A549 (cell line): ENCODE data around the gene MRTO4. TPM values are rescaled to one million over a fixed set of nuclear protein-coding genes. Genes with fewer than 3 reads are reported as not detected.
"Not testable (repeated sequence)": the region's sequence is repeated elsewhere in the genome, so short reads cannot be mapped to it uniquely, and the experiment has no call there.

Experiments
- ATAC-seq, 2 experiments: fragments of 200-7000 bp in 1 of 2; fragments of >200 bp in 1 of 2; cut with Nextera tagmentation in 1 of 2; cut with Tn5 transposase in 1 of 2; 3 replicates each; pipeline versions ENCODE4 v1.8.0 to v1.9.1; 2018 to 2020; ENCODE audit warnings: mild to moderate bottlenecking in 1 of 2, moderate library complexity in 1 of 2
- CTCF ChIA-PET: fragments of 300-600 bp; sonication (Branson Sonifier 250); formaldehyde crosslinking; extraction: SDS; loops from one replicate; lab custom pipeline; 2021; ENCODE audit warnings: antibody characterized with exemption, inconsistent platforms; lab: Yijun Ruan, JAX
- POLR2A ChIA-PET: fragments of 350-600 bp; formaldehyde crosslinking; extraction: SDS; loops from one replicate; lab custom pipeline; 2021; ENCODE audit warnings: antibody characterized with exemption, inconsistent platforms; lab: Yijun Ruan, JAX
- DNase-seq, 2 experiments: peaks; one replicate each; pipeline versions ENCODE4 v3.0.0 to v3.0.0-alpha.2; 2011 to 2016; ENCODE audit warnings: low read depth in 1 of 2, low spot score in 1 of 2
- FAIRE-seq: peaks from 2 replicates; lab custom pipeline; 2011; peaks lifted over from hg19 to GRCh38; lab: Jason Lieb, UNC
- H3K27ac ChIP-seq, 2 experiments: fragments of >200 bp; sonication (Bioruptor Twin); formaldehyde crosslinking; 3 replicates each; pipeline ENCODE4 v1.5.1; 2016 to 2017
- H3K4me1 ChIP-seq: fragments of >200 bp; sonication (Bioruptor Twin); formaldehyde crosslinking; 3 replicates; pipeline ENCODE4 v1.6.1; 2016
- H3K4me2 ChIP-seq: fragments of >200 bp; sonication (Bioruptor Twin); formaldehyde crosslinking; 3 replicates; pipeline ENCODE4 v1.6.1; 2016
- H3K4me3 ChIP-seq: fragments of >200 bp; sonication (Bioruptor Twin); formaldehyde crosslinking; 3 replicates; pipeline ENCODE4 v1.5.1; 2016
- H3K9me3 ChIP-seq: fragments of >200 bp; sonication (Bioruptor Twin); formaldehyde crosslinking; 3 replicates; pipeline ENCODE4 v1.6.1; 2016
- BCL3 ChIP-seq: fragments of >200 bp; sonication (Bioruptor Twin); formaldehyde crosslinking; IDR thresholded peaks from 3 replicates; pipeline ENCODE4 v1.6.1; 2016
- CBX8 ChIP-seq: fragments of 200-600 bp; sonication (generic); IDR thresholded peaks from 2 replicates; pipeline ENCODE4 v1.6.1; 2016
- CHD2 ChIP-seq: fragments of 150-350 bp; IDR thresholded peaks from 2 replicates; pipeline ENCODE4 v1.6.1; 2014; ENCODE audit warnings: low read length; ENCODE audit not compliant: partially characterized antibody
- E2F6 ChIP-seq: IDR thresholded peaks from 2 replicates; pipeline ENCODE4 v1.6.1; 2012; ENCODE audit warnings: low read depth, borderline replicate concordance
- EP300 ChIP-seq, 2 experiments: fragments of >200 bp; sonication (Bioruptor Twin); formaldehyde crosslinking; IDR thresholded peaks; 2 replicates in 1 of 2; 3 replicates in 1 of 2; pipeline ENCODE4 v1.6.1; 2016 to 2017
- ESRRA ChIP-seq: fragments of 150-350 bp; IDR thresholded peaks from 2 replicates; pipeline ENCODE4 v1.6.1; 2014; ENCODE audit warnings: mild to moderate bottlenecking, low read length, borderline replicate concordance
- FOSL2 ChIP-seq, 2 experiments: fragments of 450-650 bp in 1 of 2; fragments of >200 bp in 1 of 2; sonication (Bioruptor Twin) in 1 of 2; formaldehyde crosslinking; IDR thresholded peaks; 2 replicates each; pipeline versions ENCODE4 v1.5.0 to v1.6.1; 2016 to 2020; ENCODE audit warnings: mild to moderate bottlenecking in 1 of 2, moderate library complexity in 1 of 2
- HDAC2 ChIP-seq: fragments of 200-600 bp; sonication (generic); IDR thresholded peaks from 2 replicates; pipeline ENCODE4 v1.6.1; 2016
- HOXA7 ChIP-seq: fragments of 250-450 bp; sonication (Bioruptor Pico); IDR thresholded peaks from 2 replicates; pipeline ENCODE4 v1.5.0; 2020; ENCODE audit warnings: mild to moderate bottlenecking, moderate library complexity
- JUNB ChIP-seq: fragments of >200 bp; sonication (Bioruptor Twin); formaldehyde crosslinking; IDR thresholded peaks from 2 replicates; pipeline ENCODE4 v1.6.1; 2016
- MAFK ChIP-seq: fragments of 450-650 bp; IDR thresholded peaks from 2 replicates; pipeline ENCODE4 v1.6.1; 2014; ENCODE audit not compliant: partially characterized antibody
- PHF8 ChIP-seq: fragments of 200-600 bp; sonication (generic); IDR thresholded peaks from 2 replicates; pipeline ENCODE4 v1.6.1; 2016; ENCODE audit warnings: low read depth, mild to moderate bottlenecking, antibody characterized with exemption, moderate library complexity, borderline replicate concordance
- POLR2AphosphoS2 ChIP-seq: conservative IDR thresholded peaks from 2 replicates; pipeline ENCODE4 v1.6.1; 2012; ENCODE audit warnings: low read length, improper control_type of control experiment, inconsistent platforms
- RAD21 ChIP-seq, 2 experiments: fragments of >200 bp in 1 of 2; sonication (Bioruptor Twin) in 1 of 2; formaldehyde crosslinking in 1 of 2; IDR thresholded peaks in 1 of 2; conservative IDR thresholded peaks in 1 of 2; 2 replicates in 1 of 2; 3 replicates in 1 of 2; pipeline ENCODE4 v1.6.1; 2012 to 2018; ENCODE audit warnings: inconsistent platforms in 1 of 2
- SMC3 ChIP-seq: fragments of >200 bp; sonication (Bioruptor Twin); formaldehyde crosslinking; IDR thresholded peaks from 3 replicates; pipeline ENCODE4 v1.6.1; 2018; ENCODE audit warnings: inconsistent platforms
- SREBF2 ChIP-seq: fragments of 450-650 bp; IDR thresholded peaks from 2 replicates; pipeline ENCODE4 v1.6.1; 2014; ENCODE audit warnings: mild to moderate bottlenecking, moderate library complexity
- USF2 ChIP-seq: fragments of 450-650 bp; IDR thresholded peaks from 2 replicates; pipeline ENCODE4 v1.6.1; 2014; ENCODE audit warnings: antibody characterized with exemption
- WGBS: methylation state at CpG from one replicate; pipeline ENCODE4 v1.1.6; 2017; ENCODE audit errors: missing lambda C conversion rate; 5-methylcytosine and 5-hydroxymethylcytosine counted together
- polyA plus RNA-seq, 4 experiments: library from polyadenylated mRNA; depleted of rRNA in 3 of 4; stranded (reverse); fragments of >200 nt; fragmentation: RNase III in 1 of 4; extraction: RNeasy Plus Mini Kit Qiagen cat#74134 plus additional on column Dnase treatment in 1 of 4; gene quantifications; 2 replicates in 3 of 4; 3 replicates in 1 of 4; pipeline ENCODE4 v1.2.3, GENCODE V29; 2011 to 2017
- TF ChIP-seq, protein P1 (sequence below): fragments of >200 bp; sonication (Bioruptor Twin); formaldehyde crosslinking; IDR thresholded peaks from 3 replicates; pipeline ENCODE4 v1.5.1; 2016

MRTO4 gene
- polyA plus RNA-seq, 2 of the 4 experiments (the other 2 are of a cell fraction), result 61.7 to 66.4 TPM

GRCh38 chr1:19273106-19273843, 21.7 kb downstream of the MRTO4 start:
- ChIA-PET POLR2A (no interaction called here), CTCF (no interaction called here)
- ATAC-seq (no peak), FAIRE-seq (no peak), DNase-seq (no peak)
- Histone ChIP-seq H3K4me1 (no peaks in the 10 kb centered on the region), H3K4me2 (no peak overlapping the region), H3K27ac (no peak overlapping the region), H3K4me3 (no peak overlapping the region), H3K9me3 (no peaks in the 10 kb centered on the region)
- WGBS, result 87% methylated on average over 19 of the region's 22 CpGs
- TF ChIP-seq USF2 (no peak), ESRRA (no peak), EP300 (IDR thresholded peaks at IDR 0.05) (no peak), FOSL2 (IDR thresholded peaks at IDR 0.05) (no peak), FOSL2 (CRISPR knock-in tag; IDR thresholded peaks at IDR 0.05) (no peak), POLR2AphosphoS2 (no peak), HDAC2 (no peak), SMC3 (no peak), CBX8 (no peak), BCL3 (no peak), JUNB (no peak), HOXA7 (no peak), SREBF2 (no peak), CHD2 (no peak), PHF8 (no peak), E2F6 (no peak), RAD21 (conservative IDR thresholded peaks at IDR 0.05 in 1 of 2, IDR thresholded peaks at IDR 0.05 in 1 of 2) (no peak), MAFK (no peak)
- TF ChIP-seq, protein P1, sequence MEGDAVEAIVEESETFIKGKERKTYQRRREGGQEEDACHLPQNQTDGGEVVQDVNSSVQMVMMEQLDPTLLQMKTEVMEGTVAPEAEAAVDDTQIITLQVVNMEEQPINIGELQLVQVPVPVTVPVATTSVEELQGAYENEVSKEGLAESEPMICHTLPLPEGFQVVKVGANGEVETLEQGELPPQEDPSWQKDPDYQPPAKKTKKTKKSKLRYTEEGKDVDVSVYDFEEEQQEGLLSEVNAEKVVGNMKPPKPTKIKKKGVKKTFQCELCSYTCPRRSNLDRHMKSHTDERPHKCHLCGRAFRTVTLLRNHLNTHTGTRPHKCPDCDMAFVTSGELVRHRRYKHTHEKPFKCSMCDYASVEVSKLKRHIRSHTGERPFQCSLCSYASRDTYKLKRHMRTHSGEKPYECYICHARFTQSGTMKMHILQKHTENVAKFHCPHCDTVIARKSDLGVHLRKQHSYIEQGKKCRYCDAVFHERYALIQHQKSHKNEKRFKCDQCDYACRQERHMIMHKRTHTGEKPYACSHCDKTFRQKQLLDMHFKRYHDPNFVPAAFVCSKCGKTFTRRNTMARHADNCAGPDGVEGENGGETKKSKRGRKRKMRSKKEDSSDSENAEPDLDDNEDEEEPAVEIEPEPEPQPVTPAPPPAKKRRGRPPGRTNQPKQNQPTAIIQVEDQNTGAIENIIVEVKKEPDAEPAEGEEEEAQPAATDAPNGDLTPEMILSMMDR, result no peak

DNA sequence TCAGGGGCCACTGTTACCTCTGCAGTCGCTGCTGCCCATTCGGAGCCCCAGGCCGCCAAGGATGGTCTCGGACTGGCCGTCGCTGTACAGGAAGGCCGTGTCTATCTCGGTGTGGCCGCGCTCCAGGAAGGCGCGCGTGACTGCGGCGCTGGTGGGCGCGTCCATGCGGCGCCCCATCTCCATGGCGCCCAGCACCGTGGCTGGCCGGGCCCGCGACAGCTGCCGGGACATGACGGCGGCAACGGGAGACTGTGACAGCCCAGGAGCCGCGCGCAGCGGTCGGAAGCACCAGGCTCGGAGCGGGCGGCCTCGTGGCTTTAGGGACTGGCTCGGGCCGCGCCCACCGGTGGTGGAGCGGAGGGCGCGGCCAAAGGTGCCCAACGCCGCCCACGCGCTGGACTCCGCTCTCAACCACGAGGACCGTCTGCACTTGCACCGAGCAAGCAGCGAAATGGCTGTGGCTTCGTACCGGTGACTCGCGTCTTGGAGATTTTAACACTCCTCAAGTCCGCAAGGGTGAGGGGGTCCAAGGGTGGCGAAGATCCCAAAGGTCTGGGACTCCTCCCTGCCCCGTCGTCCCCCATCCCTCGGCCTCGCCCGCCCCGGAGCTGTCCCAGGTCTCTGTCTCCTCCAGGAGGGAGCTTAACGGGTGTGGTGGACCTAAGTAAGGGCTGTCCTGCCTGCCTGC, 22.4 kb downstream of the MRTO4 start:
- FAIRE-seq, POLR2A ChIA-PET, H3K9me3 ChIP-seq, H3K27ac ChIP-seq, H3K4me2 ChIP-seq, ATAC-seq, DNase-seq, H3K4me1 ChIP-seq, H3K4me3 ChIP-seq: not testable (repeated sequence)
- CTCF ChIA-PET, result interaction anchor here (0.6 kb wide), 1 partner anchor 1601 kb away, joined by 3 read pairs; no protein-coding TSS in a partner anchor
- WGBS, result 94% methylated on average over 38 of the region's 66 CpGs
